OCI-LY1 (cell line): ENCODE measurements around the gene TMEM114.
"Not testable (repeated sequence)": the region's sequence is repeated elsewhere in the genome, so short reads cannot be mapped to it uniquely, and the experiment has no call there.

Experiments used
- H2AFZ ChIP-seq: fragments of 200-600 bp; sonication (generic), shearing (Covaris generic); 2 replicates; pipeline ENCODE4 v1.6.0; 2014; ENCODE audit warnings: antibody characterized with exemption, mild to moderate bottlenecking, low read length
- H3F3A ChIP-seq: fragments of 200-600 bp; sonication (generic), shearing (Covaris generic); 2 replicates; pipeline ENCODE4 v1.6.0; 2014; ENCODE audit warnings: mild to moderate bottlenecking, antibody characterized with exemption, low read length, moderate library complexity; ENCODE audit not compliant: insufficient read depth
- H3K27ac ChIP-seq: fragments of 200-600 bp; sonication (generic); 2 replicates; pipeline ENCODE4 v1.5.1; 2014; ENCODE audit warnings: low read length, mixed run types, mild to moderate bottlenecking, low read depth; ENCODE audit not compliant: poor library complexity, severe bottlenecking
- H3K27me3 ChIP-seq: fragments of 200-600 bp; sonication (generic); 2 replicates; pipeline ENCODE4 v1.6.0; 2014; ENCODE audit warnings: antibody characterized with exemption, mild to moderate bottlenecking, low read length, moderate library complexity; ENCODE audit not compliant: insufficient read depth
- H3K36me3 ChIP-seq: fragments of 200-600 bp; sonication (generic); 2 replicates; pipeline ENCODE4 v1.6.1; 2014; ENCODE audit warnings: mild to moderate bottlenecking, antibody characterized with exemption, low read length, moderate library complexity, mixed read lengths; ENCODE audit not compliant: insufficient read depth
- H3K4me1 ChIP-seq: fragments of 200-600 bp; sonication (generic); 2 replicates; pipeline ENCODE4 v1.5.1; 2014; ENCODE audit warnings: mild to moderate bottlenecking, low read length, moderate library complexity; ENCODE audit not compliant: insufficient read depth, severe bottlenecking
- H3K4me2 ChIP-seq: fragments of 200-600 bp; sonication (generic), shearing (Covaris generic); 2 replicates; pipeline ENCODE4 v1.6.1; 2014; ENCODE audit warnings: low read length
- H3K4me3 ChIP-seq: fragments of 200-600 bp; sonication (generic); 2 replicates; pipeline ENCODE4 v1.5.1; 2014; ENCODE audit warnings: low read length, low read depth, mild to moderate bottlenecking, mixed read lengths; ENCODE audit not compliant: poor library complexity, severe bottlenecking
- H3K79me2 ChIP-seq: fragments of 200-600 bp; shearing (Covaris generic); 2 replicates; pipeline ENCODE4 v1.6.1; 2016; ENCODE audit warnings: mixed run types, low read length, mixed read lengths; ENCODE audit not compliant: insufficient read depth
- H3K9ac ChIP-seq: fragments of 200-600 bp; sonication (generic), shearing (Covaris generic); 2 replicates; pipeline ENCODE4 v1.6.1; 2014; ENCODE audit warnings: mild to moderate bottlenecking, low read length, mixed read lengths
- H3K9me2 ChIP-seq: fragments of 200-600 bp; sonication (generic), shearing (Covaris generic); 2 replicates; pipeline ENCODE4 v1.6.1; 2014; ENCODE audit warnings: low read depth, mild to moderate bottlenecking, low read length, mixed read lengths
- H3K9me3 ChIP-seq: fragments of 200-600 bp; shearing (Covaris generic); 2 replicates; pipeline ENCODE4 v1.6.1; 2014; ENCODE audit warnings: low read length, mixed read lengths
- H4K20me1 ChIP-seq: fragments of 200-600 bp; sonication (generic), shearing (Covaris generic); 2 replicates; pipeline ENCODE4 v1.6.0; 2016; ENCODE audit warnings: mild to moderate bottlenecking, low read length; ENCODE audit not compliant: insufficient read depth
- EZH2 ChIP-seq: fragments of 200-600 bp; sonication (generic), shearing (Covaris generic); IDR thresholded peaks from 2 replicates; pipeline ENCODE4 v1.8.0; 2017; ENCODE audit warnings: borderline replicate concordance, mixed run types, mild to moderate bottlenecking, antibody characterized with exemption, low read length, moderate library complexity, mixed read lengths
- TF ChIP-seq, protein P1 (sequence below): fragments of 200-600 bp; sonication (generic), shearing (Covaris generic); IDR thresholded peaks from 2 replicates; pipeline ENCODE4 v1.5.1; 2017; ENCODE audit warnings: mild to moderate bottlenecking, antibody characterized with exemption, low read length, moderate library complexity, mixed read lengths

Gene TMEM114

DNA sequence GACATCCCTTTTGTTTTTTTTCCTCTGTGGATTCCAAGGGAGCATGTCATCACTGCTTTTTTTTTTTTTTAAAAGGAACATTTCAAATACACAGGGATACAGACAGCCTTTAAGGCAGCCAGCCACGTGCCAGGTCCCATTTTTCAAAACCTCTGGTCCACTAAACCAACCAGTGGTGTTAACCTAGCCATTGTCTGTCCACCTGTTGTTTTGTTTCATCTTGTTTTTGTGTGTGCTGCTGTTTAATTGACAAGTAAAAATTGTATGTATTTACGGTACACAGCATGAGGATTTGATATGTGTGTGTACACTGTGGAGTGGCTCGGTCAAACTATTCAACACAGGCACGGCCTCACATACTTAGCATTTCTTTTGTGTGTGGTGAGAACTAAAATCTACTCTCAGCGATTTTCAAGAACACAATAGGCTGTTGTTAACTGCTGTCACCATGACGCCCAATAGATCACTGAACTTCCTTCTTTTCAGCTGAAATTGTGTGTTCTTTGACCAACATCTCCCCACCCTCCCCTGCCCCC lies 19.2 kb downstream of the TMEM114 start:
- Histone ChIP-seq H3K27me3 (no peaks in the 10 kb centered on the region), H4K20me1 (no peaks in the 10 kb centered on the region), H3K4me3 (no peak overlapping the region), H3K36me3 (no peaks in the 10 kb centered on the region), H3K9ac (no peak overlapping the region), H3K79me2 (no peaks in the 10 kb centered on the region), H3K4me2 (no peak overlapping the region), H2AFZ (no peak overlapping the region), H3K4me1 (peaks cover 5% of the 10 kb centered on the region), H3K27ac (no peak overlapping the region), H3K9me2 (no peaks in the 10 kb centered on the region), H3F3A (no peaks in the 10 kb centered on the region), H3K9me3 (no peaks in the 10 kb centered on the region)
- TF ChIP-seq, protein P1, sequence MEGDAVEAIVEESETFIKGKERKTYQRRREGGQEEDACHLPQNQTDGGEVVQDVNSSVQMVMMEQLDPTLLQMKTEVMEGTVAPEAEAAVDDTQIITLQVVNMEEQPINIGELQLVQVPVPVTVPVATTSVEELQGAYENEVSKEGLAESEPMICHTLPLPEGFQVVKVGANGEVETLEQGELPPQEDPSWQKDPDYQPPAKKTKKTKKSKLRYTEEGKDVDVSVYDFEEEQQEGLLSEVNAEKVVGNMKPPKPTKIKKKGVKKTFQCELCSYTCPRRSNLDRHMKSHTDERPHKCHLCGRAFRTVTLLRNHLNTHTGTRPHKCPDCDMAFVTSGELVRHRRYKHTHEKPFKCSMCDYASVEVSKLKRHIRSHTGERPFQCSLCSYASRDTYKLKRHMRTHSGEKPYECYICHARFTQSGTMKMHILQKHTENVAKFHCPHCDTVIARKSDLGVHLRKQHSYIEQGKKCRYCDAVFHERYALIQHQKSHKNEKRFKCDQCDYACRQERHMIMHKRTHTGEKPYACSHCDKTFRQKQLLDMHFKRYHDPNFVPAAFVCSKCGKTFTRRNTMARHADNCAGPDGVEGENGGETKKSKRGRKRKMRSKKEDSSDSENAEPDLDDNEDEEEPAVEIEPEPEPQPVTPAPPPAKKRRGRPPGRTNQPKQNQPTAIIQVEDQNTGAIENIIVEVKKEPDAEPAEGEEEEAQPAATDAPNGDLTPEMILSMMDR, result no peak
- no peak for TF ChIP-seq EZH2

- not testable (repeated sequence) for H3F3A ChIP-seq, H3K4me1 ChIP-seq, H3K4me3 ChIP-seq, H4K20me1 ChIP-seq, H3K79me2 ChIP-seq, H2AFZ ChIP-seq, H3K9me2 ChIP-seq, H3K27me3 ChIP-seq, H3K9me3 ChIP-seq, H3K9ac ChIP-seq, H3K4me2 ChIP-seq, H3K27ac ChIP-seq, H3K36me3 ChIP-seq
These were observed 19.9 kb downstream of the TMEM114 start for GRCh38 chr16:8570393-8570792.

DNA sequence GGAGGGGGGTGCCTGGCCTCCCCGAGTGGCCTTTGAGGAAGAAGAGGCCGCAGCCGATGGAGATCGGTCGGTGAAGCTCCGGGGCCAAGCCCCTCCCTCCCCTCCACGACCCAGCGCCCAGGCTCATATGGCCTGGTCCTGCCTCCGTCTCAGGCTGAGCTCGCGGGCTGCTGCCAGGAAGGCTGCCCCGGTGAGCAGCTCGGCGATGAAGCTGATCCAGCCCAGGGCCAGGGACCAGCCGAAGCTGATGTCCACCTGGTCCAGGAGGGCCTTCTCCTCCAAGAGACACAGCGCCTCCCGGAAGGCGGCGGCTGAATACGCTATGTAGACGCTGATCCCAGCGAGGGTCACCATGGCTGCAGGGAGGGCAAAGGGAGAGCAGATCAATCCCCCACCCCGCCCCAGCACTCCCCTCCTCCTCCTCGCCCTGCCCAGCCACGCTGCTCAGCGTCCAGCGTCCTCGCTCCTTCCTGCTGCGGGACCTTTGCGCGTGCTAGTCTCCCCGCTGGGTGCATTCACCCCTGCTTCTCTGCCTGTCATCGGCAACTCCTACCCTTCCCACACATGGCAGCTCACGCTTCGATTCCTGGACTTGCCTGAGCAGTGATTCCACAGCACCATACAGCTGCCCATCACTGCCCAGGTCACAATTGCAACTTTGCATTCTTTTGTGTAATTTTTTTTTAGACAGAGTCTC lies 20.5 kb downstream of the TMEM114 start:
- Histone ChIP-seq H3F3A (no peaks in the 10 kb centered on the region), H3K4me2 (no peak overlapping the region), H2AFZ (no peak overlapping the region), H3K9me2 (no peaks in the 10 kb centered on the region), H3K27me3 (no peaks in the 10 kb centered on the region), H3K27ac (no peak overlapping the region), H3K9ac (no peak overlapping the region), H3K9me3 (no peaks in the 10 kb centered on the region), H3K4me3 (no peak overlapping the region), H3K36me3 (no peaks in the 10 kb centered on the region), H3K79me2 (no peaks in the 10 kb centered on the region), H3K4me1 (peaks cover 5% of the 10 kb centered on the region), H4K20me1 (no peaks in the 10 kb centered on the region)
- TF ChIP-seq, protein P1, result no peak
- no peak for TF ChIP-seq EZH2

GRCh38 chr16:8568231-8568617 lies 22.1 kb downstream of the TMEM114 start:
- no peak for TF ChIP-seq EZH2
- TF ChIP-seq, protein P1, result no peak

More at GRCh38 chr16:8568231-8568617, 22.1 kb downstream of the TMEM114 start:
- Histone ChIP-seq H3K4me1 (peaks cover 5% of the 10 kb centered on the region), H3K27ac (no peak overlapping the region), H3K4me2 (no peak overlapping the region), H3K9me2 (no peaks in the 10 kb centered on the region), H3K9me3 (no peaks in the 10 kb centered on the region), H3K36me3 (no peaks in the 10 kb centered on the region), H2AFZ (no peak overlapping the region), H3F3A (no peaks in the 10 kb centered on the region), H3K4me3 (no peak overlapping the region), H3K79me2 (no peaks in the 10 kb centered on the region), H3K27me3 (no peaks in the 10 kb centered on the region), H4K20me1 (no peaks in the 10 kb centered on the region), H3K9ac (no peak overlapping the region)
